Measurements from ENCODE around the gene EYS.

EYS gene

DNA sequence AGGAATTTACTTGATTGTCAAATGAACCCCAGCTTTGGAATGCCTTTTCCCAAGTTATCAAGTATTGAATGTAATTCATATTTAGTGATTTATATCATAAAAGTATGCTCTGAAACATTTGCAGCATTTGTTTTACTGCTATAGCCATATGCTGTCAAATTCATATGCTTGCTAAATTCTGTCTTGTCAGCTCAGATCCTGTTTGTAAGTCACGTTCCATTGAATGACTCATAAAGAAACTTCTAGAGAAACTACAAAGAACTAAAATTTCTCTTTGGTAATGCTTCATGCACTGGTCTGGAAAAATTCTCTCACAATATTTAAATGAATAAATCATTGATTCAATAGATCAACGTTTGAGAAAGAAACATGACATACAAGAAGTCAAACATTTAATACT lies 1625.6 kb downstream of the EYS start:
- H3K9me2 ChIP-seq (replicated peaks; ENCODE audit: control insufficient read depth, low read length): no peaks in the 10 kb centered on the region
- no peak overlapping the region for H3K4me2 ChIP-seq (ENCODE audit: low read length)
- H3K4me1 ChIP-seq (ENCODE audit: control insufficient read depth, low read length): no peaks in the 10 kb centered on the region
- no peaks in the 10 kb centered on the region for H3K79me2 ChIP-seq (ENCODE audit: control insufficient read depth, low read length)
- H3K27me3 ChIP-seq (ENCODE audit: control insufficient read depth, low read length): no peaks in the 10 kb centered on the region
- H3K9me3 ChIP-seq (ENCODE audit: control insufficient read depth, insufficient read depth, low read length): no peaks in the 10 kb centered on the region
- TF ChIP-seq, protein P1, sequence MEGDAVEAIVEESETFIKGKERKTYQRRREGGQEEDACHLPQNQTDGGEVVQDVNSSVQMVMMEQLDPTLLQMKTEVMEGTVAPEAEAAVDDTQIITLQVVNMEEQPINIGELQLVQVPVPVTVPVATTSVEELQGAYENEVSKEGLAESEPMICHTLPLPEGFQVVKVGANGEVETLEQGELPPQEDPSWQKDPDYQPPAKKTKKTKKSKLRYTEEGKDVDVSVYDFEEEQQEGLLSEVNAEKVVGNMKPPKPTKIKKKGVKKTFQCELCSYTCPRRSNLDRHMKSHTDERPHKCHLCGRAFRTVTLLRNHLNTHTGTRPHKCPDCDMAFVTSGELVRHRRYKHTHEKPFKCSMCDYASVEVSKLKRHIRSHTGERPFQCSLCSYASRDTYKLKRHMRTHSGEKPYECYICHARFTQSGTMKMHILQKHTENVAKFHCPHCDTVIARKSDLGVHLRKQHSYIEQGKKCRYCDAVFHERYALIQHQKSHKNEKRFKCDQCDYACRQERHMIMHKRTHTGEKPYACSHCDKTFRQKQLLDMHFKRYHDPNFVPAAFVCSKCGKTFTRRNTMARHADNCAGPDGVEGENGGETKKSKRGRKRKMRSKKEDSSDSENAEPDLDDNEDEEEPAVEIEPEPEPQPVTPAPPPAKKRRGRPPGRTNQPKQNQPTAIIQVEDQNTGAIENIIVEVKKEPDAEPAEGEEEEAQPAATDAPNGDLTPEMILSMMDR (IDR thresholded peaks at IDR 0.05; ENCODE audit: low read depth, low read length, poor library complexity, severe bottlenecking): no peak
- TF ChIP-seq EZH2phosphoT487 (IDR thresholded peaks at IDR 0.05; ENCODE audit: borderline replicate concordance, low read length): no peak
- H3K27ac ChIP-seq (ENCODE audit: low read depth, low read length): no peak overlapping the region
- H4K20me1 ChIP-seq (ENCODE audit: control insufficient read depth, insufficient read depth, low read depth, low read length): no peaks in the 10 kb centered on the region
- no peak overlapping the region for H3K4me3 ChIP-seq (ENCODE audit: low read length)
- H3F3A ChIP-seq (ENCODE audit: control insufficient read depth, insufficient read depth): no peaks in the 10 kb centered on the region
- no peaks in the 10 kb centered on the region for H3K36me3 ChIP-seq (ENCODE audit: control insufficient read depth, low read length)

DNA sequence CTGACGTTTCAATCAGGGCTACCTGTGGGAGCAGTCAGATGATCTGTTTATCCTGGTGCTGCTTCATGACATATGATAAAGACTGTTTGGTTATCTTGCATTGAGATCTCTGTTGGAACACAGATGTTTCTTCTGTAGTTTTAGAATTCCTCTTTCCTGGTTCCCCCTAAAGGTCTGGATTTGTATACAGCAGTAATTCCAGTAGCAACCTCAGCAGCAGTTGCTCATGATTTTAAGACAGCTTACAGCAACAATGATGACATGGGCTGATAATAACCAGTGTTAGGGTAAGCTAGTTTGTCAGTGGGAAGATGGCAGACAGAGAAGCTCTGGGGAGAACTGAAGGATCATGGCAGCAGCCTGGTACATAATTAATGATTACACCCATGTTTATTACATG lies 1632.0 kb downstream of the EYS start:
- TF ChIP-seq EZH2phosphoT487 (IDR thresholded peaks at IDR 0.05; ENCODE audit: borderline replicate concordance, low read length): no peak
- TF ChIP-seq, protein P1 (IDR thresholded peaks at IDR 0.05; ENCODE audit: low read depth, low read length, poor library complexity, severe bottlenecking): no peak
- Histone ChIP-seq H3K79me2 (ENCODE audit: control insufficient read depth, low read length) (no peaks in the 10 kb centered on the region), H3K9me3 (ENCODE audit: control insufficient read depth, insufficient read depth, low read length) (no peaks in the 10 kb centered on the region), H3K4me3 (ENCODE audit: low read length) (no peak overlapping the region), H3K4me2 (ENCODE audit: low read length) (no peak overlapping the region), H3K27me3 (ENCODE audit: control insufficient read depth, low read length) (no peaks in the 10 kb centered on the region), H3F3A (ENCODE audit: control insufficient read depth, insufficient read depth) (no peaks in the 10 kb centered on the region), H3K27ac (ENCODE audit: low read depth, low read length) (no peak overlapping the region), H3K9me2 (replicated peaks; ENCODE audit: control insufficient read depth, low read length) (no peaks in the 10 kb centered on the region), H3K4me1 (ENCODE audit: control insufficient read depth, low read length) (no peaks in the 10 kb centered on the region), H4K20me1 (ENCODE audit: control insufficient read depth, insufficient read depth, low read depth, low read length) (no peaks in the 10 kb centered on the region), H3K36me3 (ENCODE audit: control insufficient read depth, low read length) (no peaks in the 10 kb centered on the region)

DNA sequence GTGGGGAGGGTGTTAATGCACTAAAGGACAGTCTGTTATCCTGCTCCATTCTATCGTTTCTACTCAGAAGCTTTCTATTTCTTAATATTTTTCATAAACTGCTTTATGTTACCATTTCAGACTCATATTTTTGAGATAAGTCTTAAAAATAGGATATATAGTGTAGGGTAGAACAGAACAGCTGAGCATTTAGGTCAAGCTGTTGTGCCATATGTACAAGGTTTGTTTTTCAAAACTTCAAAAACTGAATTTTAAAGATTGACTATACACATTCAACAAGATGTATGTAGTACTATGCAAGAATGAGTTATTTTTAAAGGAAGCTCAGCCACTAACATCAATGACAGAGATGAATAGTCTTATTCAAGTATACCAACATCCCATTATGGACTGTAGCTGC lies 1634.3 kb downstream of the EYS start:
- H3K79me2 ChIP-seq (ENCODE audit: control insufficient read depth, low read length): no peaks in the 10 kb centered on the region
- TF ChIP-seq, protein P1 (IDR thresholded peaks at IDR 0.05; ENCODE audit: low read depth, low read length, poor library complexity, severe bottlenecking): no peak
- TF ChIP-seq EZH2phosphoT487 (IDR thresholded peaks at IDR 0.05; ENCODE audit: borderline replicate concordance, low read length): no peak
- no peaks in the 10 kb centered on the region for H3K4me1 ChIP-seq (ENCODE audit: control insufficient read depth, low read length)
- H3K27me3 ChIP-seq (ENCODE audit: control insufficient read depth, low read length): no peaks in the 10 kb centered on the region
- no peaks in the 10 kb centered on the region for H3F3A ChIP-seq (ENCODE audit: control insufficient read depth, insufficient read depth)
- H3K4me2 ChIP-seq (ENCODE audit: low read length): no peak overlapping the region
- H4K20me1 ChIP-seq (ENCODE audit: control insufficient read depth, insufficient read depth, low read depth, low read length): no peaks in the 10 kb centered on the region
- H3K36me3 ChIP-seq (ENCODE audit: control insufficient read depth, low read length): no peaks in the 10 kb centered on the region
- H3K4me3 ChIP-seq (ENCODE audit: low read length): no peak overlapping the region
- H3K9me3 ChIP-seq (ENCODE audit: control insufficient read depth, insufficient read depth, low read length): no peaks in the 10 kb centered on the region
- H3K9me2 ChIP-seq (replicated peaks; ENCODE audit: control insufficient read depth, low read length): no peaks in the 10 kb centered on the region
- H3K27ac ChIP-seq (ENCODE audit: low read depth, low read length): no peak overlapping the region

DNA sequence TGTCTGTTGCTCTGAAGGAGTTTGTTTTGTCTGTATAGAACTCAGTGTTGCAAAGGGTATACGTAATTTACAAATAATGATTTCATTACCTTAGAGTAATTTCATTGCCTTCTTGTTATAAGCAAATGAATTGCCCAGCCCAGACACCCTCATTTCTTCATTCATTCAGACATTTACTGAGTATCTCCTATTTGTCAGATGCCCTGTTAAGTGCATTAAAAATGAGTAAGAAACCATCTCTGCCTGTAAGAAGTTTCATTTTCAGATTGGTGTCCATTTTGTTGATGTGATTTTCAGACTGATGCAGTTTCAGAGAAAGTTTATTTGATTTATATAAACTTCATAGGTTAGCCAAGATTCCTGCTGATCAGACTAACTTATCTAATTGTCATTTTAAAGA lies 1642.1 kb downstream of the EYS start:
- no peak overlapping the region for H3K4me2 ChIP-seq (ENCODE audit: low read length)
- no peaks in the 10 kb centered on the region for H3F3A ChIP-seq (ENCODE audit: control insufficient read depth, insufficient read depth)
- H3K4me1 ChIP-seq (ENCODE audit: control insufficient read depth, low read length): no peaks in the 10 kb centered on the region
- H3K36me3 ChIP-seq (ENCODE audit: control insufficient read depth, low read length): no peaks in the 10 kb centered on the region
- no peak overlapping the region for H3K27ac ChIP-seq (ENCODE audit: low read depth, low read length)
- H4K20me1 ChIP-seq (ENCODE audit: control insufficient read depth, insufficient read depth, low read depth, low read length): no peaks in the 10 kb centered on the region
- no peaks in the 10 kb centered on the region for H3K79me2 ChIP-seq (ENCODE audit: control insufficient read depth, low read length)
- no peaks in the 10 kb centered on the region for H3K27me3 ChIP-seq (ENCODE audit: control insufficient read depth, low read length)
- TF ChIP-seq EZH2phosphoT487 (IDR thresholded peaks at IDR 0.05; ENCODE audit: borderline replicate concordance, low read length): no peak
- TF ChIP-seq, protein P1 (IDR thresholded peaks at IDR 0.05; ENCODE audit: low read depth, low read length, poor library complexity, severe bottlenecking): no peak
- H3K4me3 ChIP-seq (ENCODE audit: low read length): no peak overlapping the region
- no peaks in the 10 kb centered on the region for H3K9me3 ChIP-seq (ENCODE audit: control insufficient read depth, insufficient read depth, low read length)
- H3K9me2 ChIP-seq (replicated peaks; ENCODE audit: control insufficient read depth, low read length): no peaks in the 10 kb centered on the region
